HG02981 (cell line): ENCODE results near the gene STEAP1B.
A peak's percentile ranks its signal among the peaks of the same experiment; 100 is the strongest.
"Not testable (repeated sequence)": the region's sequence is repeated elsewhere in the genome, so short reads cannot be mapped to it uniquely, and the experiment has no call there.

Experiments used
- ATAC-seq: cut with Tn5 transposase; IDR thresholded peaks from one replicate; pipeline ENCODE4 v1.9.1; 2021; ENCODE audit warnings: mild to moderate bottlenecking, moderate library complexity; ENCODE audit not compliant: unreplicated experiment

Gene STEAP1B

GRCh38 chr7:22460363-22460988, 39.5 kb downstream of the STEAP1B start:
- ATAC-seq, result no peak

- ATAC-seq, result no peak
Observed at GRCh38 chr7:22457471-22457870, 42.5 kb downstream of the STEAP1B start.

GRCh38 chr7:22454446-22454845, 45.5 kb downstream of the STEAP1B start:
- ATAC-seq, result no peak

GRCh38 chr7:22452960-22453558, 46.9 kb downstream of the STEAP1B start:
- ATAC-seq, result no peak

DNA sequence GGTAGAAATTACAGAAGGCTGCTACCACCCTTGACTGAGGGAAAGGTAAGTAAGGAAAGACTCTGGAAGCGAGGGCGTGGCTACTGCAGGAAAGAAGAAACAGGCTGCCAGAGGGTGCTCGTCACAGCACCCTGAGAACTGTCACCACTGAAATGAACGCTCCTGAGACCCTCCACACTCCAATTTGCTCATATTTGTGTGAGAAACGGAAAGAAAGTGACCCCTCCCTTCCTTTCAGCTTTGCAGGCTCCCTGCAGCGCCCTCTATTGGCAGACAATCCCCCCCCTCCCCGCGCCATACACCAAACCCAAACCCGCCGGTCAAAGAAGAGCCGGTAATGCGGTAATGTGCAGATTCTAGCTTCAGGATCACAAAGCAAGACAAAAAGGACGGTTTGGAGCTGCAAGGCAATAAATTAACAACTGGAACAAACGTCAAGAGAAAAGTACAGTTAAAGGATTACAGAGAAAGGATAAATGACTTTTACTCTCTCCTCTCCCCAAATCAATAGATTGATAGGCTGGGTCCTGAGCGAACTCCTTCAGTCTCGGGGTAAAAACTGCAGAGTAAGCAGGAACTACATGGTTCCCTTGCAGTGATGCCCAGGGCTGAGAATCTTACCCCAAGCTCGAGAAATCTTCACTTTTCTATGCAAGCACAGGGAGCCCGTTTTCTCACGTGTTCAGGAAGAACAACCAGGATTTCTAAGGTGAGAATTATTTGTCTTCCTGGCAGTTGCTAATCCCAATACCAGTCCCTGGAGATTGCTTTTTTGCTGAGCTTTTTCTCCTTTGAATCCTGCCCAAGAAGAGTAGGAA, 47.6 kb downstream of the STEAP1B start:
- ATAC-seq, result no peak

DNA sequence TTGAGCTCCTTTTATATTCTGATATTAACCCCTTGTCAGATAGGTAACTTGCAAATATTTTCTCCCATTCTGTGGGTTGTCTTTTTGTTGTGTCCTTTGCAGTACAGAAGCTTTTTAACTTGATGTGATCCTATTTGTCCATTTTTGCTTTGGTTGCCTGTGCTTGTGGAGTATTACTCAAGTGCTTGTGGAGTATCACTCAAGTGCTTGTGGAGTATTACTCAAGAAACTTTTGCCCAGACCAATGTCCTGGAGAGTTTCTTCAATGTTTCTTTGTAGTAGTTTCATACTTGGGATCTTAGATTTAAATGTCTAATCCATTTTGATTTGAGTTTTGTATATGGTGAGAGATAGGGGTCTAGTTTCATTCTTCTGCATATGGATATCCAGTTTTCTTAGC, 50.0 kb downstream of the STEAP1B start:
- ATAC-seq, result not testable (repeated sequence)

GRCh38 chr7:22447762-22448161, 52.2 kb downstream of the STEAP1B start:
- ATAC-seq, result peak; percentile 79

DNA sequence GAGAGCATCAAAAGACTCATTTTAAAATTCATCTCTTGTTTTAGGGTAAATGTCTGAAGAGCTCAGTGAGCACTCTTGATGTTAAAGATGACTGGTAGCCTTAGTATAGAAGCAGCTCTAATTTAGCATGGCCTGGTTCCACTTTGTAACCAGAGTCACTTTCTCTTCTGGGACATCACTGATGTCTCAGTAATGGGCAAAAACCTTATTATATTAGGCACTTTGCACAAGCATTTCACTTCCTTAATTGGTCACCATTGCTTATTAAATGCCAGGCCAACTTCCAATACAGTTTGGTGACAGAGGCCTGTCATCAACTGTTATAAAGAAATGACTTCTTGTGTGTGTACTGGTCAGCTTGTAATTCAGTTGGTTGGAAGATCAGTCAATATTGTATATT, 53.0 kb downstream of the STEAP1B start:
- ATAC-seq, result peak; percentile 27

DNA sequence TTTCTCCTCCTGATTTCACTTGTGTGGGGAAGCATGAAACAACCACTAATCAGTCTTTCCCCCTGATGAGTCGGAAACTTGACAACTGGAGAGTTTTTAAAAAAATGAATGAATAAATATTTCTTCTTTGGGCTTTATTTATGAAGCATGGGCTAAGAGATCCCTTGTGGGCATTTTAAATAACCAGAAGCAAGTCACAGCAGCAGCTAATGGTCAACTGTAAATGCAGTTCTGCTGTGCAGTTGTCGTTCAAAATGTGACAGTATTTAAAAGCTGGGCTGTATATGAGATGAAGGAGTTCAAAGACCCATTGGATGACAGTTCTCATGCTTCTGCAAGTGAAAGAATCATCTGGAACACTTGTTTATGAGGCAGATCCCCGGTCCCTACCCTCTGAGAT, 54.1 kb downstream of the STEAP1B start:
- no peak for ATAC-seq

- no peak for ATAC-seq
Observed at GRCh38 chr7:22445140-22445743, 54.7 kb downstream of the STEAP1B start.

DNA sequence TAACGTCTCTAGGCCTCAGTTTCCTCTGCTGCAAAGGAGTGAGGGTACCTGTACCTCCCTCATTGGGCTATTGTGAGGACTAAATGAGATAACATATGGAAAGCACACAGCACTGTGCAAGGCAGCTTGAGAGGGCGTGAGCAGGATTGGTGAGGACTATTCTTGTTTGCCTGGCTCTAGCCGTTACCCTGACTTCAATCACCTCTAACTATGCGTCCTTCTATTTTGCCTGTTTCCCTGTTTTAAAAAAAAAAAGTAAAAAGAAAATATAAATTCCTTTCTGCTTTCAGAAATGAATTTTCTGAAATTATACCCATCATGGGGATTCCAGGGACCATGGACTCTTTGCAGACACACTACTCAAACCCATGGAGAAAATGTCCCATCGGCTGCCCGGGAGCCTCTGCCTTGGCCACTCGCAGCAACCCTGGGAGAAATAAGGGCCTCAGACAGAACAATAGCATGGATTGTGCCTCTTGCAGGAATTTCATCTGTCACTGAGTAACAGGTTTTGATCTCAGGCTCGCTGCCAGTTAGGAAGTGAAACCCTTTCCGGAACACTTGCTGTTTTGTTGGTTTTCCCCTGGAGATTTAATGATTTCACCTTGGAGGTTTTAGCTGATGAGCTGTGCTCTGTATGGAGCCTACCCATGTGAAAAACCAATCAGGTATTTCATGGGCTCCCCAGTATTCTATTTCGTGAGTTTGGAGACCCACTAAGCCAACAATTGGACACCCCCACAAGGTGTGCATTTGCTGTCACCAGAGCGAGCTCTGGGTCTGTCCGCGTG, 55.6 kb downstream of the STEAP1B start:
- no peak for ATAC-seq

DNA sequence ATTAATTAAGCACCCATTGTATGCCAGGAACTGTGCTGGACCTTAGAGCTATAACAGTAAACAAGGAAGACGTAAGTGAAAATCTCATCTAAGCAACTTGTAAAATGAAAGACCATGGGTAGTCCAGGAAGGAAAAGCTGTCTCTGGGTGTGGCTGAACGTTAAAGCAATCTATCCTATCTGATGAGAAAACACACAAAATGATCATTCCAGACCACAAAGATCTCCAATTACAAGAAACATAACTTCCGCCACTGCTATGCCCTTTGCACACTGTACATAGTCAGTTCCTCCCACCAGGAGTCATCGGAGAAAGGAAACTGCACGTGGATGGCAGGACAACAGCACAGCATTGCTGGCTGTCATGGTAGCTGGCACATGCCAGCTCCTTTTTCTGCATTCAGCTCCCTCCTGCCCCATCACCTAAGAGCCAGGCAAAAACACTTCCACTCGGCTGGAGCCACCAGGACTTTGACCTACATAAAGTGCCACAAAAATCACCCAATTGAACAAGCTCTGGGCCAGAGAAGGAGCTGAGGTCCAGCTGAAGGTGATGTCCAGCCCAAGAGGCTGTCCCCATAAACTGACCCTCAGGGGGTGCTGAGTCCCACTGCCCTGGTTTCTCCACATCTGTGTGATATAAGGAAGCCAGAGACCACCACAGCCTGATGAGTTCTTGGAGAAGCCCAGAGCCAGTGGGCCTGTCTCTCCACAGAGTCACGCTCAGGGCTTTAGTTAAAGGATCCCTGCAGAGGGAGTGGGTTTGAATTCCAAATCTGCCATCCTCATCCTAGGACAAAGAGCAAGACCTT, 56.4 kb downstream of the STEAP1B start:
- ATAC-seq, result no peak

DNA sequence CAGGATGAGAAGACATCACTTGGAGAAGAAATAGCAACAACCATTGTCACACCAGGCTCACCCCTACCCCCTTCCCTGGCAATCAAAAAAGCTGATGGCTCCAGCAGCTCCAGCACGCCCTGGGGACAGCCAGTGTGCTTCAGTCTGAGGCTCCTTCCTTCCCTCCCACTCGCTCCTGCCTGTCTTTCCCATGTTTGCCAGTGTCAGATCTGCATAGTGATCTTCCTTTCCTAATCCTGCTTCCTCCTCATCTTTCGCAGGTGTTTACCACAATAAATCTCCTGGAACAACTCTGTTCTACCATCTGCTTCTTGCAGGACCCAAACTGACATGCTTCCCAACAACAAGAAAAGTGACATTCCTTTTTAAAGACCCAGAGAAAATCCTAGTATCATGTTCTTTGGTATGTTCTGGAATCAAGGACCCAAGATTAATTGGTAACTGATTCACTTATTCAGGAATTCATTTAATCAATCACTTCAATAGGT, 57.1 kb downstream of the STEAP1B start:
- no peak for ATAC-seq

- no peak for ATAC-seq
Observed at GRCh38 chr7:22442187-22442881, 57.7 kb downstream of the STEAP1B start.

GRCh38 chr7:22441157-22441556, 58.8 kb downstream of the STEAP1B start:
- no peak for ATAC-seq

- peak; percentile 48 for ATAC-seq
Observed at GRCh38 chr7:22438994-22439393, 61.0 kb downstream of the STEAP1B start.

DNA sequence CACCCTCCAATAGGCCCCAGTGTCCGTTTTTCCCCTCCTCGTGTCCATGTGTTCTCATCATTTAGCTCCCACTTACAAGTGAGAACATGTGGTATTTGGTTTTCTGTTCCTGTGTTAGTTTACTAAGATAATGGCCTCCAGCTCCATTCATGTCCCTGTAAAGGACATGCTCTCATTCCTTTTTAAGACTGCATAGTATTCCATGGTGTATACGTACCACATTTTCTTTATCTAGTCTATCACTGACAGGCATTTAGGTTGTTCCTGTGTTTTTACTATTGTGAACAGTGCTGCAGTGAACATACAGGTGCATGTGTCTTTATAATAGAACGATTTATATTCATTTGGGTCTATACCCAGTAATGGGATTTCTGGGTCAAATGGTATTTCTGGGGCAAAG, 63.4 kb downstream of the STEAP1B start:
- not testable (repeated sequence) for ATAC-seq

GRCh38 chr7:22435720-22436119, 64.3 kb downstream of the STEAP1B start:
- peak; percentile 22 for ATAC-seq

GRCh38 chr7:22435105-22435504, 64.9 kb downstream of the STEAP1B start:
- peak; percentile 74 for ATAC-seq
